ENCODE measurements around the gene SLC4A5.

Gene SLC4A5

GRCh38 chr2:74385396-74385795 is 42.2 kb upstream of the SLC4A5 start:
- TF ChIP-seq CTCF (IDR thresholded peaks at IDR 0.05; ENCODE audit: low read depth, low read length, missing control alignments) = no peak
- in situ Hi-C loops (cut with HindIII; ENCODE audit: low sequenced_read_pairs) = no loop called here
- H3K4me3 ChIP-seq (ENCODE audit: low read depth, low read length) = no peak overlapping the region
- DNase-seq (ENCODE audit: low read depth) = no peak

DNA sequence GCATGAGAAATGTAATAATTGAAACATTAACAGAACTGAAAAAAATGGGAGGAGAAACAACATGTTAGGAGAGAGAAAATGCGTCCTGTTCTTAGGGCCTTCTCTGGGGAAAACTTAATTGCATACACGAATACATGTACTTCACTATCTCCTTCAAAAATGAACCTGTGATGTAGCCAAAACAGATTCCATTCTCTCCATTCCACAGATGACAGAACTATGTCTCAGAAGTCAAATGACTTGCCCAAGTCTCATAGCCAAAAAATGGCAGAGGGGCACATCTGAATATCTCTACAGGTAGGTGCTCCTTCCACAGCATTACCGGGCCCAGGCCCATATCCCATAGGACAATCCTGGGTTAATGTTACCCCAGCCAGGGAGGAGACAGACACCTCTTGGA is 40.8 kb upstream of the SLC4A5 start:
- no peak for TF ChIP-seq CTCF (IDR thresholded peaks at IDR 0.05; ENCODE audit: low read depth, low read length, missing control alignments)
- no peak for DNase-seq (ENCODE audit: low read depth)
- in situ Hi-C loops (cut with HindIII; ENCODE audit: low sequenced_read_pairs) = no loop called here
- H3K4me3 ChIP-seq (ENCODE audit: low read depth, low read length) = no peak overlapping the region

DNA sequence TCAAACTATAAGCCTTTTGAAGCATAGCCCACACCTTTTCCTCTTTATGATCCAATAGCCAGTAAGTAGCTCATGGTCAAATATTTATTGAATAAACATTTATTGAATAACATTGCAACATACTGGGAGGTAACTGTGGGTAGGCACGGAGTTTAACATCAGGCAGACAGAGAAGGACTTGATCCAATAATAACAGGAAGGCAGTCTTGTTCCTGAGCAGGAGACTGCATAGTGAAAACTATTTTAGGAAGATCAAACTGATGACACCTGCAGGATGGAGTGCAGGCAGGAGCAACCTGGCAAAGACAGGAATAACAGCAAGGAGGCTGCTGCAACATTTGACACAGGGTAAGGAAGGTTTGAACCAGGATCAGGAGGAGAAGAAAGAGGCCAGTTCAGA is 40.0 kb upstream of the SLC4A5 start:
- no peak for TF ChIP-seq CTCF (IDR thresholded peaks at IDR 0.05; ENCODE audit: low read depth, low read length, missing control alignments)
- in situ Hi-C loops (cut with HindIII; ENCODE audit: low sequenced_read_pairs) = no loop called here
- H3K4me3 ChIP-seq (ENCODE audit: low read depth, low read length) = no peak overlapping the region
- DNase-seq (ENCODE audit: low read depth) = peak; percentile 23

GRCh38 chr2:74381751-74382150 is 38.5 kb upstream of the SLC4A5 start:
- DNase-seq (ENCODE audit: low read depth) = no peak
- H3K4me3 ChIP-seq (ENCODE audit: low read depth, low read length) = no peak overlapping the region
- TF ChIP-seq CTCF (IDR thresholded peaks at IDR 0.05; ENCODE audit: low read depth, low read length, missing control alignments) = no peak
- in situ Hi-C loops (cut with HindIII; ENCODE audit: low sequenced_read_pairs) = no loop called here

DNA sequence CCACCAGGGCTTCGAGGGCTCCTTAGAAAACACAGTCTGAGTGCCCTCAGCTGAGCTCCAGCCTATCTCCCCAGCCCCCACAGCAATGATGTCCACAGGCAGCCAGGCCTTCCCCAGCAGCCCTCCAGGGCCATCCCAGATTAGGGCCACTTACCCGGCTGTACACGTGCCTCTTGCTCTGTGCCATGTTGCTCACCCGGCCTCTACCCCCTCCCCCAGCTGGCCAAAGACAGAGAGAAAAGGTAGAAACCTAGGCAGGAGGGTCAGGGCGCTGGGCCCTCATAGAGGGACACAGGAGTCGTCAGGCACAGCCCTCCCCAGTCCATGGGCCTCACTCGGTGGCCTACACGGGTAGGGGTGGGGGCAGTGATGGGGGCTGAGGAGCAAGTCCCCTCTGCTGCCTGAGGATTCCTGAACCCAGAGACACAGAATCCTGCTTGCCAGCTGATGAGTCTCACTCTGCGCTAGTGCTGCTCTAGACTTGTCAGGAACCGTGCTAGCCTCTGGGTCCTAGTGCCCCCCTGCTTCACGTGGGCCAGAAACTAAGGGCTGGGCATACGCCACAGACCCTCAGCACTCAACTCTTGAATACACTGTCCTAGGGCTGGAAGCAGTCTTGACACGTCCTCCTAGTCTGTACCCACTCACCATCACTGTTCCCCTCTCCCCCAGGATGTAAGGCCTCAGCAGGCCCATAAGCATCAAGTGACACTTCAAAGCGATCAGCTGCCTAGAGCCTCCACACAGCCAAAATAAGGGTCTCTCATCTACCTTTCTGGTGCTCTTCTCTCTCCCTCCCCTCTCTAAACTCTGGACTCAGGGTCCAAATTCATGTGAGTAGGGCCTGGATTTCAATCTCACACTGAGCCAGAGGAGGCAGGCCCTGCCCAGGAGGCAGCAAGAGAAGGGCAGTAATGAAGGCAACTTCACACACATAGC is 36.9 kb upstream of the SLC4A5 start, which contains the start of gene DCTN1:
DCTN1 (minus strand) TSS at position 461 of the 939 bp plus-strand sequence; CDS start at position 187, 274 bp downstream.
- TF ChIP-seq CTCF (IDR thresholded peaks at IDR 0.05; ENCODE audit: low read depth, low read length, missing control alignments) = no peak
- in situ Hi-C loops (cut with HindIII; ENCODE audit: low sequenced_read_pairs) = no loop called here
- H3K4me3 ChIP-seq (ENCODE audit: low read depth, low read length) = peak within 1 kb of the TSS; percentile 44
- DNase-seq (ENCODE audit: low read depth) = no peak

GRCh38 chr2:74378007-74378406 is 34.8 kb upstream of the SLC4A5 start:
- DNase-seq (ENCODE audit: low read depth) = no peak
- in situ Hi-C loops (cut with HindIII; ENCODE audit: low sequenced_read_pairs) = no loop called here
- H3K4me3 ChIP-seq (ENCODE audit: low read depth, low read length) = no peak overlapping the region
- no peak for TF ChIP-seq CTCF (IDR thresholded peaks at IDR 0.05; ENCODE audit: low read depth, low read length, missing control alignments)
